ENCODE data around the gene ZNF79.

- TF ChIP-seq ZEB2 (IDR thresholded peaks at IDR 0.05): no peak
- no peak for TF ChIP-seq FOSL1 (tag; conservative IDR thresholded peaks at IDR 0.05)
- TF ChIP-seq, protein P1, sequence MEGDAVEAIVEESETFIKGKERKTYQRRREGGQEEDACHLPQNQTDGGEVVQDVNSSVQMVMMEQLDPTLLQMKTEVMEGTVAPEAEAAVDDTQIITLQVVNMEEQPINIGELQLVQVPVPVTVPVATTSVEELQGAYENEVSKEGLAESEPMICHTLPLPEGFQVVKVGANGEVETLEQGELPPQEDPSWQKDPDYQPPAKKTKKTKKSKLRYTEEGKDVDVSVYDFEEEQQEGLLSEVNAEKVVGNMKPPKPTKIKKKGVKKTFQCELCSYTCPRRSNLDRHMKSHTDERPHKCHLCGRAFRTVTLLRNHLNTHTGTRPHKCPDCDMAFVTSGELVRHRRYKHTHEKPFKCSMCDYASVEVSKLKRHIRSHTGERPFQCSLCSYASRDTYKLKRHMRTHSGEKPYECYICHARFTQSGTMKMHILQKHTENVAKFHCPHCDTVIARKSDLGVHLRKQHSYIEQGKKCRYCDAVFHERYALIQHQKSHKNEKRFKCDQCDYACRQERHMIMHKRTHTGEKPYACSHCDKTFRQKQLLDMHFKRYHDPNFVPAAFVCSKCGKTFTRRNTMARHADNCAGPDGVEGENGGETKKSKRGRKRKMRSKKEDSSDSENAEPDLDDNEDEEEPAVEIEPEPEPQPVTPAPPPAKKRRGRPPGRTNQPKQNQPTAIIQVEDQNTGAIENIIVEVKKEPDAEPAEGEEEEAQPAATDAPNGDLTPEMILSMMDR (IDR thresholded peaks at IDR 0.05 in 2 of 3, conservative IDR thresholded peaks at IDR 0.05 in 1 of 3; ENCODE audit: insufficient read depth in 2 of 3, low read depth in 1 of 3, low read length in 3 of 3): peak; percentile 14 to 41 (median 29); a peak in 3 of 6 replicates
- no peak for TF ChIP-seq HEY1 (CRISPR knock-in tag; IDR thresholded peaks at IDR 0.05; ENCODE audit: borderline replicate concordance)
- no peak for TF ChIP-seq MAFK (IDR thresholded peaks at IDR 0.05; ENCODE audit: low read length)
- peak; percentile 81 for TF ChIP-seq BHLHE40 (IDR thresholded peaks at IDR 0.05; ENCODE audit: low read length)
- no peak for TF ChIP-seq MTA3 (IDR thresholded peaks at IDR 0.05; ENCODE audit: borderline replicate concordance)
- TF ChIP-seq FOXK2 (conservative IDR thresholded peaks at IDR 0.05 in 1 of 2, IDR thresholded peaks at IDR 0.05 in 1 of 2; ENCODE audit: low read depth in 2 of 2): peak; percentile 19 to 56; a peak in 2 of 4 replicates
- TF ChIP-seq SREBF1 (IDR thresholded peaks at IDR 0.05; ENCODE audit: borderline replicate concordance, low read depth, low read length): no peak
- TF ChIP-seq MXI1 (IDR thresholded peaks at IDR 0.05; ENCODE audit: low read depth, low read length): no peak
These were observed 31.3 kb downstream of the ZNF79 start for GRCh38 chr9:127455324-127455992.
